WTC11 (cell line): ENCODE results near the gene MAP9. TPM values are rescaled to one million over a fixed set of nuclear protein-coding genes. Genes with fewer than 3 reads are reported as not detected.
A peak's percentile ranks its signal among the peaks of the same experiment; 100 is the strongest.

Experiments used
- ATAC-seq: fragments of 200-7000 bp; cut with Tn5 transposase; 2 replicates; pipeline ENCODE4 v1.10.0; 2021; ENCODE audit warnings: mild to moderate bottlenecking, moderate library complexity
- CTCF ChIA-PET: fragments of 300-600 bp; sonication (Branson Sonifier 250); formaldehyde crosslinking; loops from one replicate; lab custom pipeline; 2021; ENCODE audit warnings: antibody characterized with exemption; lab: Charles Lee
- POLR2A ChIA-PET: fragments of 350-600 bp; sonication (Branson Sonifier 250); formaldehyde crosslinking; loops from one replicate; lab custom pipeline; 2021; ENCODE audit warnings: antibody characterized with exemption; lab: Charles Lee
- DNase-seq: peaks from one replicate; pipeline ENCODE4 v3.0.0; 2021; ENCODE audit warnings: low spot score
- H3K27ac Mint-ChIP-seq: 2 replicates; pipeline ENCODE4 v1.8.0; 2021; ENCODE audit warnings: mixed read lengths
- H3K27me3 Mint-ChIP-seq: 2 replicates; pipeline ENCODE4 v1.8.0; 2021; ENCODE audit warnings: low read depth, mild to moderate bottlenecking, moderate library complexity, mixed read lengths
- H3K36me3 Mint-ChIP-seq: 2 replicates; pipeline ENCODE4 v1.8.0; 2021; ENCODE audit warnings: mixed read lengths
- H3K4me1 Mint-ChIP-seq: 2 replicates; pipeline ENCODE4 v1.8.0; 2022; ENCODE audit warnings: mixed read lengths
- H3K4me3 Mint-ChIP-seq: 2 replicates; pipeline ENCODE4 v1.8.0; 2021; ENCODE audit warnings: mild to moderate bottlenecking, moderate library complexity, mixed read lengths
- H3K9me3 Mint-ChIP-seq: 2 replicates; pipeline ENCODE4 v1.8.0; 2021; ENCODE audit warnings: mixed read lengths
- CBFB ChIP-seq: sonication (generic); formaldehyde crosslinking; IDR thresholded peaks from 2 replicates; pipeline ENCODE4 v1.8.1; 2022; ENCODE audit warnings: mild to moderate bottlenecking, low read depth, missing genetic modification reagents
- ELF4 ChIP-seq: sonication (generic); formaldehyde crosslinking; IDR thresholded peaks from 2 replicates; pipeline ENCODE4 v1.8.1; 2022; ENCODE audit warnings: low read depth, mild to moderate bottlenecking, moderate library complexity, missing genetic modification reagents
- OVOL2 ChIP-seq: fragments of 250-450 bp; sonication (Bioruptor Pico); IDR thresholded peaks from 2 replicates; pipeline ENCODE4 v1.9.0; 2021; ENCODE audit warnings: mild to moderate bottlenecking, borderline replicate concordance
- RELA ChIP-seq: sonication (generic); formaldehyde crosslinking; IDR thresholded peaks from 2 replicates; pipeline ENCODE4 v1.8.1; 2022; ENCODE audit warnings: missing genetic modification reagents, mild to moderate bottlenecking, borderline replicate concordance
- TEAD1 ChIP-seq: sonication (generic); formaldehyde crosslinking; IDR thresholded peaks from 2 replicates; pipeline ENCODE4 v1.8.0; 2022; ENCODE audit warnings: mild to moderate bottlenecking, missing genetic modification reagents
- ZBTB21 ChIP-seq: sonication (generic); formaldehyde crosslinking; IDR thresholded peaks from 2 replicates; pipeline ENCODE4 v1.8.1; 2023; ENCODE audit warnings: mild to moderate bottlenecking, missing genetic modification reagents, borderline replicate concordance
- total RNA-seq: library from RNA; stranded (reverse); gene quantifications from 3 replicates; pipeline ENCODE4 v1.2.3, GENCODE V29; 2021
- TF ChIP-seq, protein P1 (sequence below): fragments of 200-600 bp; IDR thresholded peaks from 2 replicates; pipeline ENCODE4 v1.8.0; 2022; ENCODE audit warnings: antibody characterized with exemption
- TF ChIP-seq, protein P2 (sequence below): sonication (generic); formaldehyde crosslinking; IDR thresholded peaks from 2 replicates; pipeline ENCODE4 v1.8.1; 2023; ENCODE audit warnings: mild to moderate bottlenecking, missing genetic modification reagents
- TF ChIP-seq, protein P3 (sequence below): sonication (generic); formaldehyde crosslinking; IDR thresholded peaks from 2 replicates; pipeline ENCODE4 v1.8.0; 2023; ENCODE audit warnings: mild to moderate bottlenecking, missing genetic modification reagents

The MAP9 gene
- total RNA-seq, 1 experiment from 2014 or later: 19.0 TPM

DNA sequence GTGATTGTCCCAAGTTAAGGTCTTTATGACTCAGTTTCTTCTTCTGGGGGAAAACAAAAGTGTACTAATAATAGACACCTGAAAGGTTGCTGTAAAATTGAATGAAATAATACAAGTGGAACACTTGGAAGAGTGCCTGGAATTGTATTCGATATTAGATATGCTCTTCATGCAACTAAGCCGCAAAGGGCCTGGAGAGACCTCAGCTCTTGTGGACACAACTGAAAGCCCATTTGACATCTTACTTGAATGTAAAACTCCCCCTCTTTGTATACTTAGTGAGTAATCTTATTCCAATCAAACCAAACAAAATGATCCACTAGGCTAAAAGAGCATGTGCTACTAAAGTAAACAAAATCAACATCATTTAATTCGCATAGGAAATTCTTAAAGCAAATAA is 511 bp upstream of the MAP9 start:
- DNase-seq (no peak), ATAC-seq (no peak)
- Mint-ChIP-seq H3K27me3 (peaks cover 25% of the 10 kb centered on the region), H3K9me3 (peaks cover 5% of the 10 kb centered on the region), H3K4me3 (peak overlapping the region; percentile 92), H3K36me3 (no peaks in the 10 kb centered on the region), H3K27ac (no peak overlapping the region), H3K4me1 (peaks cover 12% of the 10 kb centered on the region)
- no peak for TF ChIP-seq ZBTB21 (CRISPR knock-in tag)
- ChIA-PET POLR2A (no interaction called here), CTCF (no interaction called here)

DNA sequence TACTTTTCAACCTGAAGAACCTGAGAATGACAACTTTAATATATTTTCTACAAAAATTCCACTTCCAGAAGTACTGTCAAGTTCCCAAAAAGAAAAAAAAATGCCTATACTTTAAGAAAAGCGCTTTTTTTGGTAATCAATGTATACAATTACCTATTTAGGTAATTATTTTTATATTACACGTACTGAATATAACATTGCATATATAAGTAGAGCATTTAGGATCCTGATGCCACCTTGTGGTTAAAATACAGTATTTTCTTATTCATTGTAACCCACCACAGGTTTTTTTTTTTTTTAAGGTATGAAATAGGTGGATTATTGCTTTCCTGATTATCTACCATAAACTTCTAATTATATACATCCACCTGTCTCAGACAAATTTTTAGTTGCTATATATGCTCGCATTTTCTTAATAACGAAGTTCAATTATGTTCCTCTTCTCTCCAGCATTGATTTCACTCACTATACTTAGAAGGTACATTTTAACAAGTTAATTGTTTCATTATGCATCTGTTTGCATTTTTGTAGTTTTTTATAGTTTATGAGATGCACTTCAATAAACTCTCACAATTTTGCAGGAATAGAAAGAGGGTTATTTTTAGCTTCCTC is 5.2 kb downstream of the MAP9 start:
- POLR2A ChIA-PET: no interaction called here
- DNase-seq (no peak), ATAC-seq (no peak)
- Mint-ChIP-seq H3K9me3 (no peaks in the 10 kb centered on the region), H3K4me3 (no peak overlapping the region), H3K36me3 (0 out of 2 replicates have a peak, but pooled peaks cover 3% of the 10 kb centered on the region), H3K27me3 (no peaks in the 10 kb centered on the region), H3K4me1 (peaks cover 16% of the 10 kb centered on the region), H3K27ac (no peak overlapping the region)
- TF ChIP-seq, protein P1, sequence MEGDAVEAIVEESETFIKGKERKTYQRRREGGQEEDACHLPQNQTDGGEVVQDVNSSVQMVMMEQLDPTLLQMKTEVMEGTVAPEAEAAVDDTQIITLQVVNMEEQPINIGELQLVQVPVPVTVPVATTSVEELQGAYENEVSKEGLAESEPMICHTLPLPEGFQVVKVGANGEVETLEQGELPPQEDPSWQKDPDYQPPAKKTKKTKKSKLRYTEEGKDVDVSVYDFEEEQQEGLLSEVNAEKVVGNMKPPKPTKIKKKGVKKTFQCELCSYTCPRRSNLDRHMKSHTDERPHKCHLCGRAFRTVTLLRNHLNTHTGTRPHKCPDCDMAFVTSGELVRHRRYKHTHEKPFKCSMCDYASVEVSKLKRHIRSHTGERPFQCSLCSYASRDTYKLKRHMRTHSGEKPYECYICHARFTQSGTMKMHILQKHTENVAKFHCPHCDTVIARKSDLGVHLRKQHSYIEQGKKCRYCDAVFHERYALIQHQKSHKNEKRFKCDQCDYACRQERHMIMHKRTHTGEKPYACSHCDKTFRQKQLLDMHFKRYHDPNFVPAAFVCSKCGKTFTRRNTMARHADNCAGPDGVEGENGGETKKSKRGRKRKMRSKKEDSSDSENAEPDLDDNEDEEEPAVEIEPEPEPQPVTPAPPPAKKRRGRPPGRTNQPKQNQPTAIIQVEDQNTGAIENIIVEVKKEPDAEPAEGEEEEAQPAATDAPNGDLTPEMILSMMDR: 0 out of 2 replicates have a peak, but pooled peaks have one; percentile 28
- TF ChIP-seq, protein P2, sequence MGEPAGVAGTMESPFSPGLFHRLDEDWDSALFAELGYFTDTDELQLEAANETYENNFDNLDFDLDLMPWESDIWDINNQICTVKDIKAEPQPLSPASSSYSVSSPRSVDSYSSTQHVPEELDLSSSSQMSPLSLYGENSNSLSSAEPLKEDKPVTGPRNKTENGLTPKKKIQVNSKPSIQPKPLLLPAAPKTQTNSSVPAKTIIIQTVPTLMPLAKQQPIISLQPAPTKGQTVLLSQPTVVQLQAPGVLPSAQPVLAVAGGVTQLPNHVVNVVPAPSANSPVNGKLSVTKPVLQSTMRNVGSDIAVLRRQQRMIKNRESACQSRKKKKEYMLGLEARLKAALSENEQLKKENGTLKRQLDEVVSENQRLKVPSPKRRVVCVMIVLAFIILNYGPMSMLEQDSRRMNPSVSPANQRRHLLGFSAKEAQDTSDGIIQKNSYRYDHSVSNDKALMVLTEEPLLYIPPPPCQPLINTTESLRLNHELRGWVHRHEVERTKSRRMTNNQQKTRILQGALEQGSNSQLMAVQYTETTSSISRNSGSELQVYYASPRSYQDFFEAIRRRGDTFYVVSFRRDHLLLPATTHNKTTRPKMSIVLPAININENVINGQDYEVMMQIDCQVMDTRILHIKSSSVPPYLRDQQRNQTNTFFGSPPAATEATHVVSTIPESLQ (CRISPR knock-in tag): no peak
- CTCF ChIA-PET: no interaction called here

DNA sequence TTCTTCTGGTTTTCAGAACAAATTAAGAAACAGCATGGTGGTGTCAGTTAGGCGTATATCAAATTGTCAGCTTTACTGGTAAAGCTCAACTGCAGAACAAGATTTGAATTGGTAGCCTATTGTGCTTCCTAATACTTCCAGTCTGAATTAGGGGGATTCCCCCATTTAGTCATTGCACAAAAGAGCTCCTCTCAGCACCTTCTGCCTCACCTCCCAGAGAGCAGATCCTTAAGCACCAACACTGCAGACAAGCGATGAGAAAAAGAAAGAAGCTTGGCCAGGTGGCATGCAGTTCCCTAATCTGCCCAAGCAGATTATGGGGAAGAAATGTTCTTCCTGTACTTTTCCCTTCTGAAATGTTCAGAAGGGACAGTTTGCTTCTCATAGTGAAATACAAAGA is 9.2 kb downstream of the MAP9 start:
- H3K27ac Mint-ChIP-seq: no peak overlapping the region
- no peaks in the 10 kb centered on the region for H3K27me3 Mint-ChIP-seq
- CTCF ChIA-PET: interaction anchor here (1.1 kb wide), 1 partner anchor 14 kb away, joined by 3 read pairs; no protein-coding TSS in a partner anchor
- TF ChIP-seq TEAD1 (CRISPR knock-in tag) (no peak), RELA (CRISPR knock-in tag) (no peak)
- TF ChIP-seq, protein P3, sequence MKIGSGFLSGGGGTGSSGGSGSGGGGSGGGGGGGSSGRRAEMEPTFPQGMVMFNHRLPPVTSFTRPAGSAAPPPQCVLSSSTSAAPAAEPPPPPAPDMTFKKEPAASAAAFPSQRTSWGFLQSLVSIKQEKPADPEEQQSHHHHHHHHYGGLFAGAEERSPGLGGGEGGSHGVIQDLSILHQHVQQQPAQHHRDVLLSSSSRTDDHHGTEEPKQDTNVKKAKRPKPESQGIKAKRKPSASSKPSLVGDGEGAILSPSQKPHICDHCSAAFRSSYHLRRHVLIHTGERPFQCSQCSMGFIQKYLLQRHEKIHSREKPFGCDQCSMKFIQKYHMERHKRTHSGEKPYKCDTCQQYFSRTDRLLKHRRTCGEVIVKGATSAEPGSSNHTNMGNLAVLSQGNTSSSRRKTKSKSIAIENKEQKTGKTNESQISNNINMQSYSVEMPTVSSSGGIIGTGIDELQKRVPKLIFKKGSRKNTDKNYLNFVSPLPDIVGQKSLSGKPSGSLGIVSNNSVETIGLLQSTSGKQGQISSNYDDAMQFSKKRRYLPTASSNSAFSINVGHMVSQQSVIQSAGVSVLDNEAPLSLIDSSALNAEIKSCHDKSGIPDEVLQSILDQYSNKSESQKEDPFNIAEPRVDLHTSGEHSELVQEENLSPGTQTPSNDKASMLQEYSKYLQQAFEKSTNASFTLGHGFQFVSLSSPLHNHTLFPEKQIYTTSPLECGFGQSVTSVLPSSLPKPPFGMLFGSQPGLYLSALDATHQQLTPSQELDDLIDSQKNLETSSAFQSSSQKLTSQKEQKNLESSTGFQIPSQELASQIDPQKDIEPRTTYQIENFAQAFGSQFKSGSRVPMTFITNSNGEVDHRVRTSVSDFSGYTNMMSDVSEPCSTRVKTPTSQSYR (CRISPR knock-in tag): no peak
- TF ChIP-seq, all 79 proteins: peak for 0
- H3K4me1 Mint-ChIP-seq: peaks cover 8% of the 10 kb centered on the region
- POLR2A ChIA-PET: no interaction called here
- H3K4me3 Mint-ChIP-seq: no peak overlapping the region
- H3K9me3 Mint-ChIP-seq: no peaks in the 10 kb centered on the region
- 0 out of 2 replicates have a peak, but pooled peaks cover 3% of the 10 kb centered on the region for H3K36me3 Mint-ChIP-seq
- no peak for DNase-seq
- no peak for ATAC-seq

DNA sequence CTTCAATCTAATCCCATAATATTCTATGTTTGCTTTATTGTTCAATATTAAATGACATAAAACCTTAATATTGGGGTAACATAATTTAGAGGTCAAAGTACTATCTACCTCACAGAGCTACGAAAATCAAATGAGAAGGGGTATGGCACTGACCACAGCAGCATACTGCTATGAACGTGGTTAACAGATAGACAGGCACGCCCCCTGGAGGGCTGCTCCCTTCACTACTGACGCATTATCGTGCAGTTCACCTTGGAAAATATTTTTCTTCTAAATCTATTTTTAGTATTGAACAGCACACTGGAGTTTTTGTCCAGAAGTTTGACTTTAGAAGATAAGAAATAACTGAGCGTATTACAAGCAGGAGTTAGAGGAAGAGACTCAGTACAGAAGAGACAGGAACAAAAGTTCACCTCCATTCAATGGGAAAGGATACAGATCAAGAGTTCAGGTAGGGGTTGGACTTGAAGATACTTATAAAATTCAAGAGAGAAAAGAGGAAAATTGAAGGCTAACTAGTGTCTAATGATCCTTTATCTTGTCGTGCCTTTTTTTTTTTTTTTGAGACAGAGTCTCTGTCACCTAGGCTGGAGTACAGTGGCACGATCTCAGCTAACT is 22.7 kb downstream of the MAP9 start:
- Mint-ChIP-seq H3K4me3 (no peak overlapping the region), H3K4me1 (no peaks in the 10 kb centered on the region), H3K27ac (no peak overlapping the region), H3K36me3 (peaks cover 4% of the 10 kb centered on the region), H3K9me3 (no peaks in the 10 kb centered on the region), H3K27me3 (no peaks in the 10 kb centered on the region)
- no peak for TF ChIP-seq OVOL2 (CRISPR knock-in tag)
- no peak for TF ChIP-seq CBFB
- TF ChIP-seq ELF4 (CRISPR knock-in tag): no peak
- TF ChIP-seq, protein P1: peak; percentile 77
- peak; percentile 97 for ATAC-seq
- peak; percentile 68 for DNase-seq
- CTCF ChIA-PET: interaction anchor here (0.5 to 1.5 kb wide), 11 partner anchors 9 to 443 kb away, joined by 3 to 14 read pairs (median 4); no protein-coding TSS in a partner anchor
- POLR2A ChIA-PET: no interaction called here
